AG04449 (cell line): ENCODE measurements around the gene PPM1G.
A peak's percentile ranks its signal among the peaks of the same experiment; 100 is the strongest.

ENCODE experiments used
- CTCF ChIA-PET: fragments of 350-600 bp; formaldehyde crosslinking; extraction: SDS; loops from one replicate; lab custom pipeline; 2021; ENCODE audit warnings: antibody characterized with exemption; lab: Yijun Ruan, JAX
- POLR2A ChIA-PET: fragments of 400-600, 350-600 bp; formaldehyde crosslinking; extraction: SDS; loops from one replicate; lab custom pipeline; 2020; ENCODE audit warnings: antibody characterized with exemption, inconsistent platforms; lab: Yijun Ruan, JAX
- DNase-seq: peaks from one replicate; pipeline ENCODE4 v3.0.0-alpha.2; 2010; ENCODE audit warnings: low read depth, low spot score
- H3K4me3 ChIP-seq: 2 replicates; pipeline ENCODE4 v1.5.1; 2011; ENCODE audit warnings: low read depth, mild to moderate bottlenecking, control low read depth, low read length
- CTCF ChIP-seq: IDR thresholded peaks from one replicate; pipeline ENCODE4 v1.5.1; 2011; ENCODE audit warnings: mild to moderate bottlenecking, moderate library complexity, low read length, control low read depth, inconsistent platforms; ENCODE audit not compliant: insufficient read depth; ENCODE audit errors: missing control alignments

Gene PPM1G

GRCh38 chr2:27378809-27379290 is 30.5 kb downstream of the PPM1G start:
- ChIA-PET POLR2A (interaction anchor here (3.5 kb wide), 1 partner anchor 9 kb away, joined by 32 read pairs; the partner anchor contains the start of genes EIF2B4 and SNX17), CTCF (interaction anchor here (2.3 to 3.9 kb wide), 4 partner anchors 8 to 304 kb away, joined by 14 to 15 read pairs (median 14); partner anchors contain the start of genes EIF2B4 and SNX17)
- TF ChIP-seq CTCF: no peak
- peak overlapping the region; percentile 3; the same call in 1 of the 2 replicates for H3K4me3 ChIP-seq
- DNase-seq: no peak

GRCh38 chr2:27378096-27378808 is 31.1 kb downstream of the PPM1G start:
- peak; percentile 33 for TF ChIP-seq CTCF
- no peak overlapping the region for H3K4me3 ChIP-seq
- DNase-seq: no peak
- ChIA-PET CTCF (interaction anchor here (1.6 to 3.9 kb wide), 4 partner anchors 7 to 305 kb away, joined by 3 to 15 read pairs (median 14); partner anchors contain the start of gene SNX17), POLR2A (interaction anchor here (3.5 kb wide), 1 partner anchor 8 kb away, joined by 32 read pairs; the partner anchor contains the start of genes EIF2B4 and SNX17)

- no peak overlapping the region for H3K4me3 ChIP-seq
- CTCF ChIA-PET: interaction anchor here (1.6 to 3.3 kb wide), 2 partner anchors 57 kb away, joined by 3 to 14 read pairs; no protein-coding TSS in a partner anchor
- POLR2A ChIA-PET: interaction anchor here (0.5 to 3.5 kb wide), 2 partner anchors 7 to 105 kb away, joined by 3 to 32 read pairs; partner anchors contain the start of genes EIF2B4 and SNX17
- DNase-seq: no peak
- no peak for TF ChIP-seq CTCF
Measured at GRCh38 chr2:27377618-27378095, 31.7 kb downstream of the PPM1G start.

GRCh38 chr2:27376866-27377617 is 32.3 kb downstream of the PPM1G start:
- ChIA-PET POLR2A (interaction anchor here (0.5 kb wide), 1 partner anchor 104 kb away, joined by 3 read pairs; no protein-coding TSS in a partner anchor), CTCF (interaction anchor here (1.3 to 3.3 kb wide), 3 partner anchors 56 to 307 kb away, joined by 3 to 14 read pairs (median 3); no protein-coding TSS in a partner anchor)
- no peak for DNase-seq
- TF ChIP-seq CTCF: no peak
- H3K4me3 ChIP-seq: no peak overlapping the region

- ChIA-PET CTCF (interaction anchor here (1.3 to 1.6 kb wide), 2 partner anchors 58 to 307 kb away, joined by 3 read pairs; no protein-coding TSS in a partner anchor), POLR2A (no interaction called here)
Measured at GRCh38 chr2:27376151-27376865, 33.1 kb downstream of the PPM1G start.

More at GRCh38 chr2:27376151-27376865, 33.1 kb downstream of the PPM1G start:
- no peak overlapping the region for H3K4me3 ChIP-seq
- TF ChIP-seq CTCF: no peak
- DNase-seq: no peak
